H1 (cell line): ENCODE data around the gene MAP3K6. TPM values are rescaled to one million over a fixed set of nuclear protein-coding genes. Genes with fewer than 3 reads are reported as not detected.

Experiments
- BCL11A ChIP-seq, 2 experiments: IDR thresholded peaks; one replicate each; pipeline ENCODE4 v1.6.1; 2011; ENCODE audit warnings: low read depth in 2 of 2, low read length in 2 of 2, mild to moderate bottlenecking in 2 of 2
- BRCA1 ChIP-seq: IDR thresholded peaks from 2 replicates; pipeline ENCODE4 v1.6.1; 2012; ENCODE audit warnings: low read depth, low read length, improper control_type of control experiment
- CBX8 ChIP-seq: fragments of 300-800, 300-1000 bp; sonication (generic); IDR thresholded peaks from 2 replicates; pipeline ENCODE4 v1.7.1; 2016; ENCODE audit warnings: low read depth, low read length, borderline replicate concordance
- CREB1 ChIP-seq: IDR thresholded peaks from 2 replicates; pipeline ENCODE4 v1.6.1; 2012; ENCODE audit warnings: inconsistent platforms
- CTCF ChIP-seq, 3 experiments: IDR thresholded peaks; 1 replicate in 2 of 3; 2 replicates in 1 of 3; pipeline versions ENCODE4 v1.5.1 to v1.6.1; 2011; ENCODE audit warnings: low read length in 3 of 3, mild to moderate bottlenecking in 3 of 3, inconsistent platforms in 2 of 3, low read depth in 1 of 3, moderate library complexity in 1 of 3; ENCODE audit not compliant: insufficient read depth in 1 of 3; ENCODE audit errors: control extremely low read depth in 1 of 3
- E2F6 ChIP-seq: IDR thresholded peaks from 2 replicates; pipeline ENCODE4 v1.6.1; 2012; ENCODE audit warnings: inconsistent platforms
- EGR1 ChIP-seq: IDR thresholded peaks from 2 replicates; pipeline ENCODE4 v1.6.1; 2011; ENCODE audit warnings: low read depth, low read length, borderline replicate concordance
- EP300 ChIP-seq, 2 experiments: IDR thresholded peaks; 1 replicate in 1 of 2; 2 replicates in 1 of 2; pipeline ENCODE4 v1.6.1; 2011 to 2012; ENCODE audit warnings: low read depth in 2 of 2, low read length in 2 of 2, mild to moderate bottlenecking in 2 of 2, borderline replicate concordance in 1 of 2, inconsistent platforms in 1 of 2, moderate library complexity in 1 of 2
- HDAC2 ChIP-seq, 2 experiments: fragments of 300-600 bp in 1 of 2; sonication (generic) in 1 of 2; IDR thresholded peaks; 2 replicates each; pipeline ENCODE4 v1.6.1; 2011 to 2012; ENCODE audit warnings: low read depth in 2 of 2, low read length in 2 of 2, mild to moderate bottlenecking in 2 of 2, moderate library complexity in 2 of 2, borderline replicate concordance in 1 of 2, inconsistent platforms in 1 of 2
- KDM1A ChIP-seq: fragments of 200-600, 300-600 bp; sonication (generic); IDR thresholded peaks from 2 replicates; pipeline ENCODE4 v1.7.1; 2016; ENCODE audit warnings: mild to moderate bottlenecking, low read length, borderline replicate concordance
- KDM4A ChIP-seq: IDR thresholded peaks from one replicate; pipeline ENCODE4 v1.7.1; 2012; ENCODE audit warnings: low read depth, mild to moderate bottlenecking, moderate library complexity, low read length, inconsistent platforms; ENCODE audit not compliant: severe bottlenecking
- POLR2A ChIP-seq, 2 experiments: IDR thresholded peaks; 1 replicate in 1 of 2; 2 replicates in 1 of 2; pipeline ENCODE4 v1.6.1; 2011; ENCODE audit warnings: low read depth in 2 of 2, low read length in 2 of 2, mild to moderate bottlenecking in 2 of 2; ENCODE audit errors: control extremely low read depth in 1 of 2
- RAD21 ChIP-seq, 2 experiments: IDR thresholded peaks in 1 of 2; conservative IDR thresholded peaks in 1 of 2; 2 replicates each; pipeline ENCODE4 v1.6.1; 2011; ENCODE audit warnings: low read depth in 2 of 2, low read length in 2 of 2, improper control_type of control experiment in 1 of 2, inconsistent platforms in 1 of 2, mild to moderate bottlenecking in 1 of 2, moderate library complexity in 1 of 2
- RXRA ChIP-seq: IDR thresholded peaks from 2 replicates; pipeline ENCODE4 v1.6.1; 2011; ENCODE audit warnings: low read depth, mild to moderate bottlenecking, low read length, moderate library complexity; ENCODE audit not compliant: insufficient read depth
- SAP30 ChIP-seq: fragments of 300-600 bp; sonication (generic); IDR thresholded peaks from 2 replicates; pipeline ENCODE4 v1.7.1; 2012; ENCODE audit warnings: low read length, moderate library complexity, mild to moderate bottlenecking, inconsistent platforms; ENCODE audit not compliant: insufficient read depth, insufficient replicate concordance
- SP4 ChIP-seq: IDR thresholded peaks from 2 replicates; pipeline ENCODE4 v1.6.1; 2012; ENCODE audit warnings: low read length, inconsistent platforms
- TAF7 ChIP-seq: optimal IDR thresholded peaks from 2 replicates; pipeline ENCODE3; 2011; ENCODE audit warnings: low read depth, mild to moderate bottlenecking, inconsistent platforms, low read length, moderate library complexity, borderline replicate concordance
- TBP ChIP-seq: IDR thresholded peaks from 2 replicates; pipeline ENCODE4 v1.6.1; 2011; ENCODE audit warnings: low read depth, low read length, improper control_type of control experiment
- TCF12 ChIP-seq: IDR thresholded peaks from 2 replicates; pipeline ENCODE4 v1.6.1; 2011; ENCODE audit warnings: low read depth, mild to moderate bottlenecking, low read length
- polyA plus RNA-seq, 7 experiments: library from polyadenylated mRNA; depleted of rRNA in 3 of 7; stranded (reverse) in 5 of 7; unstranded in 2 of 7; fragments of >200 nt in 5 of 7; fragments of 200-250 nt in 2 of 7; gene quantifications; 1 replicate in 5 of 7; 2 replicates in 1 of 7; 4 replicates in 1 of 7; pipeline versions ENCODE4 v1.2.1 to v1.2.3, GENCODE V29; 2011 to 2013; ENCODE audit warnings: missing spikeins in 2 of 7, mixed read lengths in 2 of 7
- total RNA-seq: library from RNA; stranded (reverse); fragmentation: NEBNext Ultra II Directional; extraction: Animal tissue kit (Norgen Biotek cat#: 25700); gene quantifications from 2 replicates; pipeline ENCODE4 v1.2.1, GENCODE V29; 2021
- TF ChIP-seq, protein P1 (sequence below): IDR thresholded peaks from 2 replicates; pipeline ENCODE4 v1.6.1; 2012; ENCODE audit warnings: inconsistent platforms

The MAP3K6 gene
- total and polyA plus RNA-seq, 2 of the 8 experiments (the other 6 are each of a cell fraction or from before 2014, with no cell fraction given) = 7.4 to 7.6 TPM

GRCh38 chr1:27365372-27366112 is 1.2 kb downstream of the MAP3K6 start (continued):
- TF ChIP-seq CTCF (IDR thresholded peaks at IDR 0.05; ENCODE audit: control extremely low read depth in 1 of 3, insufficient read depth in 1 of 3, low read depth in 1 of 3, low read length in 3 of 3) (no peak), KDM1A (no peak), RXRA (no peak), EP300 (IDR thresholded peaks at IDR 0.05; ENCODE audit: borderline replicate concordance in 1 of 2, low read depth in 2 of 2, low read length in 2 of 2) (peak in 1 of 2 experiments; percentile 98; a peak in 1 of 3 replicates), TCF12 (no peak), POLR2A (IDR thresholded peaks at IDR 0.05; ENCODE audit: control extremely low read depth in 1 of 2, low read depth in 2 of 2, low read length in 2 of 2) (peak in 1 of 2 experiments; percentile 51; a peak in 2 of 3 replicates), SP4 (peak; percentile 93; the same call in 1 of the 2 replicates), HDAC2 (IDR thresholded peaks at IDR 0.05; ENCODE audit: borderline replicate concordance in 1 of 2, low read depth in 2 of 2, low read length in 2 of 2) (0 out of 4 replicates have a peak, but pooled peaks of 1 of the 2 experiments have one; percentile 64), CBX8 (no peak), TBP (peak; percentile 62), TAF7 (no peak), KDM4A (no peak), RAD21 (IDR thresholded peaks at IDR 0.05 in 1 of 2, conservative IDR thresholded peaks at IDR 0.05 in 1 of 2; ENCODE audit: low read depth in 2 of 2, low read length in 2 of 2) (no peak), E2F6 (no peak), BCL11A (IDR thresholded peaks at IDR 0.05; ENCODE audit: low read depth in 2 of 2, low read length in 2 of 2) (no peak), SAP30 (no peak), BRCA1 (no peak), EGR1 (no peak), CREB1 (peak; percentile 14; the same call in 1 of the 2 replicates)
- TF ChIP-seq, protein P1, sequence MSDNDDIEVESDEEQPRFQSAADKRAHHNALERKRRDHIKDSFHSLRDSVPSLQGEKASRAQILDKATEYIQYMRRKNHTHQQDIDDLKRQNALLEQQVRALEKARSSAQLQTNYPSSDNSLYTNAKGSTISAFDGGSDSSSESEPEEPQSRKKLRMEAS = no peak
